GM12878 (cell line): ENCODE results near the gene TMTC3. TPM values are rescaled to one million over a fixed set of nuclear protein-coding genes. Genes with fewer than 3 reads are reported as not detected.
A peak's percentile ranks its signal among the peaks of the same experiment; 100 is the strongest.

Source experiments
- CHD4 ChIP-seq: fragments of 200-600 bp; sonication (generic); IDR thresholded peaks from 2 replicates; pipeline ENCODE4 v1.6.1; 2016; ENCODE audit warnings: mild to moderate bottlenecking
- CREM ChIP-seq: IDR thresholded peaks from 2 replicates; pipeline ENCODE4 v1.6.1; 2014; ENCODE audit warnings: antibody characterized with exemption, low read depth
- DPF2 ChIP-seq: fragments of 450-650 bp; IDR thresholded peaks from 2 replicates; pipeline ENCODE4 v1.6.1; 2017; ENCODE audit warnings: mild to moderate bottlenecking
- IKZF1 ChIP-seq: fragments of 450-650 bp; conservative IDR thresholded peaks from 2 replicates; pipeline ENCODE4 v1.6.1; 2017; ENCODE audit warnings: antibody characterized with exemption, mild to moderate bottlenecking
- SRF ChIP-seq, 2 experiments: IDR thresholded peaks; 2 replicates each; pipeline ENCODE4 v1.6.1; 2011; ENCODE audit warnings: low read depth in 2 of 2, low read length in 2 of 2, mild to moderate bottlenecking in 1 of 2, moderate library complexity in 1 of 2
- polyA plus RNA-seq, 11 experiments: library from polyadenylated mRNA; depleted of rRNA in 4 of 11; unstranded in 6 of 11; stranded (reverse) in 5 of 11; fragments of >200 nt; fragmentation: Nextera tagmentation in 4 of 11; fragmentation: Illumina TruSeq in 1 of 11; extraction: Ambion mirVana in 4 of 11; extraction: Trizol in 1 of 11; gene quantifications; 1 replicate in 1 of 11; 2 replicates in 10 of 11; pipeline versions ENCODE4 v1.2.1 to v1.2.3, GENCODE V29; 2011 to 2016; ENCODE audit warnings: inconsistent platforms in 2 of 11, missing spikeins in 2 of 11, low read depth in 1 of 11
- total RNA-seq, 4 experiments: library from RNA; depleted of rRNA in 3 of 4; stranded (reverse); fragments of >200 nt in 3 of 4; fragmentation: Illumina TruSeq in 1 of 4; extraction: Trizol in 1 of 4; gene quantifications; 2 replicates each; pipeline versions ENCODE4 v1.2.1 to v1.2.3, GENCODE V29; 2013 to 2021
- TF ChIP-seq, protein P1 (sequence below): fragments of 450-650 bp; IDR thresholded peaks from 2 replicates; pipeline ENCODE4 v1.6.1; 2016; ENCODE audit warnings: mild to moderate bottlenecking, moderate library complexity, borderline replicate concordance
- TF ChIP-seq, protein P2 (sequence below): fragments of 450-650 bp; IDR thresholded peaks from 2 replicates; pipeline ENCODE4 v1.6.1; 2017; ENCODE audit warnings: low read depth, mild to moderate bottlenecking, moderate library complexity
- TF ChIP-seq, protein P3 (sequence below): IDR thresholded peaks from 2 replicates; pipeline ENCODE4 v1.6.1; 2012; ENCODE audit warnings: low read length, inconsistent platforms
- TF ChIP-seq, protein P4 (sequence below): IDR thresholded peaks from 2 replicates; pipeline ENCODE4 v1.6.1; 2012; ENCODE audit warnings: low read depth, low read length, improper control_type of control experiment

TMTC3 gene
- total and polyA plus RNA-seq, 10 of the 15 experiments (the other 5 are each of a cell fraction or from before 2014, with no cell fraction given) = 1.4 to 5.7 (median 3.5) TPM

DNA sequence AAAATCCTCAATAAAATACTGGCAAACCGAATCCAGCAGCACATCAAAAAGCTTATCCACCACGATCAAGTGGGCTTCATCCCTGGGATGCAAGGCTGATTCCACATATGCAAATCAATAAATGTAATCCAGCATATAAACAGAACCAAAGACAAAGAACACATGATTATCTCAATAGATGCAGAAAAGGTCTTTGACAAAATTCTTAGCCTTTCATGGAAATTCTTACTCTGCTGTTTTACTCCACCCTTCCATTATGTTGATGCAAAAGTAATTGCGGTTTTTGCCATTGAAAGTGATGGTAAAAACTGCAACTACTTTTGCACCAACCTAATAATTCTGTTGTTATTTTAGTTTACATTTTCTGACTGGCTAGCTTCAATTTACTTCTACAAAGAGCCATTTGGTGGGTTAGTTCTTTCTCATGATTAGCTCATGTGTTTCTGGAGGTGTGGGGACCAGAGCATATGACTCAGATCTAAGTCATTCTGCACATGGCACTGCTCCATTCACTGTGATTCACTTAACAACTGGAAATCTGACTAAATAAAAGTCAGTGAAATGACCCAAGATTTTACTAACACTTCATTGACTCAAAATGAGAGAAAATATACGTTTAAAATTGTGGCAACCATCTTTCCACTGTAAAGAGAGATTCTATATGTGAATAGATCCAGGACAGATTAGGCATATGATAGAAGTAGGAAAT, 99.9 kb downstream of the TMTC3 start (continued):
- TF ChIP-seq, protein P1, sequence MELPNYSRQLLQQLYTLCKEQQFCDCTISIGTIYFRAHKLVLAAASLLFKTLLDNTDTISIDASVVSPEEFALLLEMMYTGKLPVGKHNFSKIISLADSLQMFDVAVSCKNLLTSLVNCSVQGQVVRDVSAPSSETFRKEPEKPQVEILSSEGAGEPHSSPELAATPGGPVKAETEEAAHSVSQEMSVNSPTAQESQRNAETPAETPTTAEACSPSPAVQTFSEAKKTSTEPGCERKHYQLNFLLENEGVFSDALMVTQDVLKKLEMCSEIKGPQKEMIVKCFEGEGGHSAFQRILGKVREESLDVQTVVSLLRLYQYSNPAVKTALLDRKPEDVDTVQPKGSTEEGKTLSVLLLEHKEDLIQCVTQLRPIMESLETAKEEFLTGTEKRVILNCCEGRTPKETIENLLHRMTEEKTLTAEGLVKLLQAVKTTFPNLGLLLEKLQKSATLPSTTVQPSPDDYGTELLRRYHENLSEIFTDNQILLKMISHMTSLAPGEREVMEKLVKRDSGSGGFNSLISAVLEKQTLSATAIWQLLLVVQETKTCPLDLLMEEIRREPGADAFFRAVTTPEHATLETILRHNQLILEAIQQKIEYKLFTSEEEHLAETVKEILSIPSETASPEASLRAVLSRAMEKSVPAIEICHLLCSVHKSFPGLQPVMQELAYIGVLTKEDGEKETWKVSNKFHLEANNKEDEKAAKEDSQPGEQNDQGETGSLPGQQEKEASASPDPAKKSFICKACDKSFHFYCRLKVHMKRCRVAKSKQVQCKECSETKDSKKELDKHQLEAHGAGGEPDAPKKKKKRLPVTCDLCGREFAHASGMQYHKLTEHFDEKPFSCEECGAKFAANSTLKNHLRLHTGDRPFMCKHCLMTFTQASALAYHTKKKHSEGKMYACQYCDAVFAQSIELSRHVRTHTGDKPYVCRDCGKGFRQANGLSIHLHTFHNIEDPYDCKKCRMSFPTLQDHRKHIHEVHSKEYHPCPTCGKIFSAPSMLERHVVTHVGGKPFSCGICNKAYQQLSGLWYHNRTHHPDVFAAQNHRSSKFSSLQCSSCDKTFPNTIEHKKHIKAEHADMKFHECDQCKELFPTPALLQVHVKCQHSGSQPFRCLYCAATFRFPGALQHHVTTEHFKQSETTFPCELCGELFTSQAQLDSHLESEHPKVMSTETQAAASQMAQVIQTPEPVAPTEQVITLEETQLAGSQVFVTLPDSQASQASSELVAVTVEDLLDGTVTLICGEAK = peak; percentile 50; the same call in 1 of the 2 replicates
- no peak for TF ChIP-seq SRF (IDR thresholded peaks at IDR 0.05; ENCODE audit: low read depth in 2 of 2, low read length in 2 of 2)
- no peak for TF ChIP-seq CREM
- TF ChIP-seq, protein P2, sequence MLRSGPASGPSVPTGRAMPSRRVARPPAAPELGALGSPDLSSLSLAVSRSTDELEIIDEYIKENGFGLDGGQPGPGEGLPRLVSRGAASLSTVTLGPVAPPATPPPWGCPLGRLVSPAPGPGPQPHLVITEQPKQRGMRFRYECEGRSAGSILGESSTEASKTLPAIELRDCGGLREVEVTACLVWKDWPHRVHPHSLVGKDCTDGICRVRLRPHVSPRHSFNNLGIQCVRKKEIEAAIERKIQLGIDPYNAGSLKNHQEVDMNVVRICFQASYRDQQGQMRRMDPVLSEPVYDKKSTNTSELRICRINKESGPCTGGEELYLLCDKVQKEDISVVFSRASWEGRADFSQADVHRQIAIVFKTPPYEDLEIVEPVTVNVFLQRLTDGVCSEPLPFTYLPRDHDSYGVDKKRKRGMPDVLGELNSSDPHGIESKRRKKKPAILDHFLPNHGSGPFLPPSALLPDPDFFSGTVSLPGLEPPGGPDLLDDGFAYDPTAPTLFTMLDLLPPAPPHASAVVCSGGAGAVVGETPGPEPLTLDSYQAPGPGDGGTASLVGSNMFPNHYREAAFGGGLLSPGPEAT = no peak
- TF ChIP-seq, protein P3, sequence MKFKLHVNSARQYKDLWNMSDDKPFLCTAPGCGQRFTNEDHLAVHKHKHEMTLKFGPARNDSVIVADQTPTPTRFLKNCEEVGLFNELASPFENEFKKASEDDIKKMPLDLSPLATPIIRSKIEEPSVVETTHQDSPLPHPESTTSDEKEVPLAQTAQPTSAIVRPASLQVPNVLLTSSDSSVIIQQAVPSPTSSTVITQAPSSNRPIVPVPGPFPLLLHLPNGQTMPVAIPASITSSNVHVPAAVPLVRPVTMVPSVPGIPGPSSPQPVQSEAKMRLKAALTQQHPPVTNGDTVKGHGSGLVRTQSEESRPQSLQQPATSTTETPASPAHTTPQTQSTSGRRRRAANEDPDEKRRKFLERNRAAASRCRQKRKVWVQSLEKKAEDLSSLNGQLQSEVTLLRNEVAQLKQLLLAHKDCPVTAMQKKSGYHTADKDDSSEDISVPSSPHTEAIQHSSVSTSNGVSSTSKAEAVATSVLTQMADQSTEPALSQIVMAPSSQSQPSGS = 0 out of 2 replicates have a peak, but pooled peaks have one; percentile 49
- TF ChIP-seq, protein P4, sequence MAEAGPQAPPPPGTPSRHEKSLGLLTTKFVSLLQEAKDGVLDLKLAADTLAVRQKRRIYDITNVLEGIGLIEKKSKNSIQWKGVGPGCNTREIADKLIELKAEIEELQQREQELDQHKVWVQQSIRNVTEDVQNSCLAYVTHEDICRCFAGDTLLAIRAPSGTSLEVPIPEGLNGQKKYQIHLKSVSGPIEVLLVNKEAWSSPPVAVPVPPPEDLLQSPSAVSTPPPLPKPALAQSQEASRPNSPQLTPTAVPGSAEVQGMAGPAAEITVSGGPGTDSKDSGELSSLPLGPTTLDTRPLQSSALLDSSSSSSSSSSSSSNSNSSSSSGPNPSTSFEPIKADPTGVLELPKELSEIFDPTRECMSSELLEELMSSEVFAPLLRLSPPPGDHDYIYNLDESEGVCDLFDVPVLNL = no peak
- no peak for TF ChIP-seq CHD4
- TF ChIP-seq IKZF1 = no peak
- TF ChIP-seq DPF2 = no peak
